GM23338 (cell line): ENCODE results near the gene COX10.

Experiments used
- EZH2 ChIP-seq: fragments of 200-600 bp; sonication (generic); IDR thresholded peaks from one replicate; pipeline ENCODE4 v1.8.0; 2017; ENCODE audit warnings: antibody characterized with exemption, mild to moderate bottlenecking, low read depth; ENCODE audit not compliant: unreplicated experiment
- POLR2AphosphoS5 ChIP-seq: IDR thresholded peaks from 2 replicates; pipeline ENCODE4 v1.6.1; 2016; ENCODE audit warnings: antibody characterized with exemption, low read depth
- TF ChIP-seq, protein P1 (sequence below), 2 experiments: fragments of 200-600 bp in 1 of 2; sonication (generic) in 1 of 2; conservative IDR thresholded peaks; 2 replicates each; pipeline versions ENCODE4 v1.5.1 to v1.6.1; 2016 to 2017; ENCODE audit warnings: antibody characterized with exemption in 2 of 2, low read depth in 2 of 2, mild to moderate bottlenecking in 2 of 2, moderate library complexity in 1 of 2
- TF ChIP-seq, protein P2 (sequence below): IDR thresholded peaks from 2 replicates; pipeline ENCODE4 v1.6.1; 2016; ENCODE audit warnings: antibody characterized with exemption

DNA sequence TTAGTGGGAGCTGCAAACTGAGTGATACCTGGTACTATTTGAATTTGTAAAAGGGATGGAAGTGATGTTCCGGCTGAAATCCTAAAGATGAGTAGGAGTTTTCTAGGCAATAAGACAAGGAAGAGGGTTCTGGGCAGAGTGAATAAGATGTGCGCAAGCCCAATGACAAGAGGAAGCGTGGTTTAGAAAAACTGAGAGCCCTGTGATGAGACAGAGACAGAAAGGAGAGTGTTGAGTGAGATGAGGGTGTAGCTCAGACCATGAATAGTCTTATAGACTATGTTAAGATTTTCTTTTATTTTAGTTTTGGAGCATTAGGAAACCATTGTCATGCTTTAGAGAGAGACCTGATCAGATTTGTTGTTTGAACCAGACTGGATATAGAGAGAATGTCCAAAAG is 50.2 kb downstream of the COX10 start:
- TF ChIP-seq EZH2 (no peak), POLR2AphosphoS5 (no peak)
- TF ChIP-seq, protein P1, sequence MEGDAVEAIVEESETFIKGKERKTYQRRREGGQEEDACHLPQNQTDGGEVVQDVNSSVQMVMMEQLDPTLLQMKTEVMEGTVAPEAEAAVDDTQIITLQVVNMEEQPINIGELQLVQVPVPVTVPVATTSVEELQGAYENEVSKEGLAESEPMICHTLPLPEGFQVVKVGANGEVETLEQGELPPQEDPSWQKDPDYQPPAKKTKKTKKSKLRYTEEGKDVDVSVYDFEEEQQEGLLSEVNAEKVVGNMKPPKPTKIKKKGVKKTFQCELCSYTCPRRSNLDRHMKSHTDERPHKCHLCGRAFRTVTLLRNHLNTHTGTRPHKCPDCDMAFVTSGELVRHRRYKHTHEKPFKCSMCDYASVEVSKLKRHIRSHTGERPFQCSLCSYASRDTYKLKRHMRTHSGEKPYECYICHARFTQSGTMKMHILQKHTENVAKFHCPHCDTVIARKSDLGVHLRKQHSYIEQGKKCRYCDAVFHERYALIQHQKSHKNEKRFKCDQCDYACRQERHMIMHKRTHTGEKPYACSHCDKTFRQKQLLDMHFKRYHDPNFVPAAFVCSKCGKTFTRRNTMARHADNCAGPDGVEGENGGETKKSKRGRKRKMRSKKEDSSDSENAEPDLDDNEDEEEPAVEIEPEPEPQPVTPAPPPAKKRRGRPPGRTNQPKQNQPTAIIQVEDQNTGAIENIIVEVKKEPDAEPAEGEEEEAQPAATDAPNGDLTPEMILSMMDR (conservative IDR thresholded peaks at IDR 0.05; ENCODE audit: low read depth in 2 of 2) = no peak
- TF ChIP-seq, protein P2, sequence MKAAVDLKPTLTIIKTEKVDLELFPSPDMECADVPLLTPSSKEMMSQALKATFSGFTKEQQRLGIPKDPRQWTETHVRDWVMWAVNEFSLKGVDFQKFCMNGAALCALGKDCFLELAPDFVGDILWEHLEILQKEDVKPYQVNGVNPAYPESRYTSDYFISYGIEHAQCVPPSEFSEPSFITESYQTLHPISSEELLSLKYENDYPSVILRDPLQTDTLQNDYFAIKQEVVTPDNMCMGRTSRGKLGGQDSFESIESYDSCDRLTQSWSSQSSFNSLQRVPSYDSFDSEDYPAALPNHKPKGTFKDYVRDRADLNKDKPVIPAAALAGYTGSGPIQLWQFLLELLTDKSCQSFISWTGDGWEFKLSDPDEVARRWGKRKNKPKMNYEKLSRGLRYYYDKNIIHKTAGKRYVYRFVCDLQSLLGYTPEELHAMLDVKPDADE = no peak
